Upper lobe of right lung (tissue), 1 donor: ENCODE results near the gene AQR. TPM values are rescaled to one million over a fixed set of nuclear protein-coding genes. Genes with fewer than 3 reads are reported as not detected.

Source experiments
- ATAC-seq: fragments of 200-7000 bp; cut with Tn5 transposase; one replicate; pipeline ENCODE4 v1.9.1; 2020; ENCODE audit warnings: mild to moderate bottlenecking, moderate library complexity
- DNase-seq: peaks from one replicate; pipeline ENCODE4 v3.0.0-alpha.2; 2020
- H3K27ac ChIP-seq: fragments of 200-600 bp; one replicate; pipeline ENCODE4 v1.8.0; 2022
- H3K27me3 ChIP-seq: fragments of 200-600 bp; one replicate; pipeline ENCODE4 v1.8.0; 2022; ENCODE audit warnings: mild to moderate bottlenecking
- H3K36me3 ChIP-seq: fragments of 200-600 bp; one replicate; pipeline ENCODE4 v1.8.0; 2022
- H3K4me1 ChIP-seq: fragments of 200-600 bp; one replicate; pipeline ENCODE4 v1.8.0; 2022
- H3K4me3 ChIP-seq: fragments of 200-600 bp; one replicate; pipeline ENCODE4 v1.8.0; 2022; ENCODE audit warnings: mild to moderate bottlenecking
- H3K9me3 ChIP-seq: fragments of 200-600 bp; one replicate; pipeline ENCODE4 v1.8.0; 2022
- CTCF ChIP-seq: fragments of 200-600 bp; IDR thresholded peaks from one replicate; pipeline ENCODE4 v1.8.0; 2022; ENCODE audit warnings: antibody characterized with exemption
- intact Hi-C: fragments of 100-400 bp; cut with DNase I; formaldehyde crosslinking; loops from one replicate; pipeline ENCODE4 v1.11.0; 2022
- total RNA-seq: library from RNA; stranded (reverse); fragmentation: NEBNext Ultra II Directional; extraction: Animal tissue kit (Norgen Biotek cat#: 25700); gene quantifications from one replicate; pipeline ENCODE4 v1.2.1, GENCODE V29; 2021
- donor health status: DM: no; HTN: yes; CAD: no; lungs with severe emphysema.

AQR gene
- total RNA-seq, 1 donor from 2014 or later: 28.2 TPM

GRCh38 chr15:34854232-34854631, 115.3 kb downstream of the AQR start:
- intact Hi-C loops: no loop called here
- no peak for ATAC-seq
- no peak for TF ChIP-seq CTCF
- no peak overlapping the region for H3K27ac ChIP-seq
- H3K4me3 ChIP-seq: no peak overlapping the region
- H3K4me1 ChIP-seq: peaks cover 11% of the 10 kb centered on the region
- DNase-seq: no peak
- H3K27me3 ChIP-seq: no peaks in the 10 kb centered on the region
- peaks cover 31% of the 10 kb centered on the region for H3K36me3 ChIP-seq
- no peaks in the 10 kb centered on the region for H3K9me3 ChIP-seq

- H3K36me3 ChIP-seq: peaks cover 21% of the 10 kb centered on the region
- H3K4me1 ChIP-seq: peaks cover 11% of the 10 kb centered on the region
- intact Hi-C loops: no loop called here
- no peaks in the 10 kb centered on the region for H3K27me3 ChIP-seq
- no peak overlapping the region for H3K27ac ChIP-seq
- no peak for TF ChIP-seq CTCF
- no peak for DNase-seq
- ATAC-seq: peak; percentile 68
- no peaks in the 10 kb centered on the region for H3K9me3 ChIP-seq
- no peak overlapping the region for H3K4me3 ChIP-seq
Measured at GRCh38 chr15:34853001-34853758, 116.4 kb downstream of the AQR start.

- Histone ChIP-seq H3K27ac (no peak overlapping the region), H3K4me3 (no peak overlapping the region), H3K27me3 (no peaks in the 10 kb centered on the region), H3K4me1 (peaks cover 11% of the 10 kb centered on the region), H3K36me3 (peaks cover 7% of the 10 kb centered on the region), H3K9me3 (no peaks in the 10 kb centered on the region)
- ATAC-seq (no peak), DNase-seq (no peak)
- intact Hi-C loops: no loop called here
- TF ChIP-seq CTCF: no peak
Measured at GRCh38 chr15:34851751-34852150, 117.8 kb downstream of the AQR start.

- Histone ChIP-seq H3K4me3 (no peak overlapping the region), H3K36me3 (no peaks in the 10 kb centered on the region), H3K27me3 (no peaks in the 10 kb centered on the region), H3K4me1 (peaks cover 11% of the 10 kb centered on the region), H3K27ac (no peak overlapping the region), H3K9me3 (no peaks in the 10 kb centered on the region)
- DNase-seq (no peak), ATAC-seq (no peak)
- TF ChIP-seq CTCF: no peak
- intact Hi-C loops: no loop called here
Measured at GRCh38 chr15:34851007-34851406, 118.5 kb downstream of the AQR start.

- Histone ChIP-seq H3K4me3 (no peak overlapping the region), H3K9me3 (no peaks in the 10 kb centered on the region), H3K27ac (no peak overlapping the region), H3K4me1 (peaks cover 2% of the 10 kb centered on the region), H3K27me3 (no peaks in the 10 kb centered on the region), H3K36me3 (no peaks in the 10 kb centered on the region)
- intact Hi-C loops: no loop called here
- TF ChIP-seq CTCF: no peak
- ATAC-seq: no peak
- no peak for DNase-seq
Measured at GRCh38 chr15:34850121-34850520, 119.4 kb downstream of the AQR start.
